LNCaP clone FGC (cell line): Measurements from ENCODE around the gene DAP.

ENCODE experiments used
- DNase-seq: peaks from one replicate; pipeline ENCODE4 v3.0.0-alpha.2; 2011; ENCODE audit warnings: low read depth
- H3K4me3 ChIP-seq: 2 replicates; pipeline ENCODE4 v1.5.1; 2011; ENCODE audit warnings: mild to moderate bottlenecking, low read depth, low read length, control low read depth
- CTCF ChIP-seq: IDR thresholded peaks from 2 replicates; pipeline ENCODE4 v1.5.1; 2012; ENCODE audit warnings: mild to moderate bottlenecking; ENCODE audit not compliant: control insufficient read depth, insufficient read depth; ENCODE audit errors: extremely low read depth

The DAP gene

GRCh38 chr5:10673407-10673806 lies 87.6 kb downstream of the DAP start:
- H3K4me3 ChIP-seq: no peak overlapping the region
- no peak for DNase-seq
- TF ChIP-seq CTCF: no peak

GRCh38 chr5:10673017-10673389 lies 88.0 kb downstream of the DAP start:
- H3K4me3 ChIP-seq: no peak overlapping the region
- TF ChIP-seq CTCF: no peak
- DNase-seq: no peak

GRCh38 chr5:10672146-10673016 lies 88.7 kb downstream of the DAP start:
- no peak overlapping the region for H3K4me3 ChIP-seq
- TF ChIP-seq CTCF: no peak
- DNase-seq: no peak

- no peak overlapping the region for H3K4me3 ChIP-seq
- no peak for DNase-seq
- TF ChIP-seq CTCF: no peak
Measured at GRCh38 chr5:10671041-10672008, 89.7 kb downstream of the DAP start.

GRCh38 chr5:10669983-10670382 lies 91.1 kb downstream of the DAP start:
- no peak for DNase-seq
- H3K4me3 ChIP-seq: no peak overlapping the region
- TF ChIP-seq CTCF: no peak

GRCh38 chr5:10668697-10669096 lies 92.3 kb downstream of the DAP start:
- H3K4me3 ChIP-seq: no peak overlapping the region
- TF ChIP-seq CTCF: no peak
- no peak for DNase-seq
